MCF 10A (cell line): Measurements from ENCODE around the gene WNT3. TPM values are rescaled to one million over a fixed set of nuclear protein-coding genes. Genes with fewer than 3 reads are reported as not detected.
A peak's percentile ranks its signal among the peaks of the same experiment; 100 is the strongest.

Experiments used
- BruUV-seq: library from RNA; stranded (reverse); fragments of 400-500 nt; replicated peaks from 2 replicates; lab custom pipeline; 2021; lab: Mats Ljungman, UMichigan
- CTCF ChIA-PET: fragments of 300-600 bp; sonication (Branson Sonifier 250); formaldehyde crosslinking; extraction: SDS; loops from one replicate; lab custom pipeline; 2021; ENCODE audit warnings: antibody characterized with exemption, inconsistent platforms; lab: Yijun Ruan, JAX
- POLR2A ChIA-PET: fragments of 300-600, 350-650 bp; sonication (Branson Sonifier 250); formaldehyde crosslinking; extraction: SDS; loops from one replicate; lab custom pipeline; 2020; ENCODE audit warnings: antibody characterized with exemption, inconsistent platforms; lab: Yijun Ruan, JAX
- DNase-seq: peaks from one replicate; pipeline ENCODE4 v3.0.0-alpha.2; 2018; ENCODE audit not compliant: unreplicated experiment
- H3K27ac Mint-ChIP-seq: one replicate; pipeline ENCODE4 v1.8.0; 2022; ENCODE audit warnings: mild to moderate bottlenecking, low read depth, mixed read lengths; ENCODE audit not compliant: unreplicated experiment
- H3K27me3 Mint-ChIP-seq: one replicate; pipeline ENCODE4 v1.8.0; 2022; ENCODE audit warnings: mixed read lengths; ENCODE audit not compliant: insufficient read depth, unreplicated experiment
- H3K36me3 Mint-ChIP-seq: one replicate; pipeline ENCODE4 v1.8.0; 2022; ENCODE audit warnings: mild to moderate bottlenecking, moderate library complexity, mixed read lengths; ENCODE audit not compliant: insufficient read depth, unreplicated experiment
- H3K4me1 Mint-ChIP-seq: one replicate; pipeline ENCODE4 v1.8.0; 2022; ENCODE audit warnings: mixed read lengths; ENCODE audit not compliant: insufficient read depth, unreplicated experiment
- H3K4me3 Mint-ChIP-seq: one replicate; pipeline ENCODE4 v1.8.0; 2022; ENCODE audit warnings: mild to moderate bottlenecking, moderate library complexity, mixed read lengths; ENCODE audit not compliant: unreplicated experiment
- H3K9me3 Mint-ChIP-seq: one replicate; pipeline ENCODE4 v1.8.0; 2022; ENCODE audit warnings: mixed read lengths; ENCODE audit not compliant: unreplicated experiment
- CTCF ChIP-seq: fragments of 200-600 bp; IDR thresholded peaks from one replicate; pipeline ENCODE4 v1.8.0; 2022; ENCODE audit warnings: antibody characterized with exemption, mild to moderate bottlenecking; ENCODE audit not compliant: unreplicated experiment
- intact Hi-C: fragments of 100-400 bp; cut with micrococcal nuclease; formaldehyde crosslinking; loops from 2 replicates; pipeline ENCODE4 v1.14.1; 2022
- total RNA-seq: library from RNA; stranded (reverse); gene quantifications from 2 replicates; pipeline ENCODE4 v1.2.3, GENCODE V29; 2022

Gene WNT3
- total RNA-seq, 1 experiment from 2014 or later = 2.4 TPM

GRCh38 chr17:46796956-46797530, 21.4 kb downstream of the WNT3 start:
- peaks cover 7% of the 10 kb centered on the region for H3K4me1 Mint-ChIP-seq

GRCh38 chr17:46796524-46796923, 22.0 kb downstream of the WNT3 start:
- intact Hi-C loops = no loop called here
- Mint-ChIP-seq H3K4me1 (peaks cover 7% of the 10 kb centered on the region), H3K9me3 (no peaks in the 10 kb centered on the region), H3K27ac (no peak overlapping the region), H3K4me3 (no peak overlapping the region), H3K27me3 (peaks cover 15% of the 10 kb centered on the region), H3K36me3 (no peaks in the 10 kb centered on the region)
- no peak for TF ChIP-seq CTCF
- no TSS peak for BruUV-seq
- no peak for DNase-seq
- ChIA-PET POLR2A (interaction anchor here (0.6 kb wide), 2 partner anchors 14 to 1033 kb away, joined by 3 to 4 read pairs; no protein-coding TSS in a partner anchor), CTCF (interaction anchor here (0.6 kb wide), 1 partner anchor 13 kb away, joined by 3 read pairs; no protein-coding TSS in a partner anchor)

More at GRCh38 chr17:46796956-46797530, 21.4 kb downstream of the WNT3 start:
- TF ChIP-seq CTCF = no peak
- H3K9me3 Mint-ChIP-seq = no peaks in the 10 kb centered on the region
- H3K27me3 Mint-ChIP-seq = peaks cover 11% of the 10 kb centered on the region
- H3K27ac Mint-ChIP-seq = no peak overlapping the region
- ChIA-PET POLR2A (interaction anchor here (0.6 kb wide), 2 partner anchors 14 to 1034 kb away, joined by 3 to 4 read pairs; no protein-coding TSS in a partner anchor), CTCF (interaction anchor here (1.0 kb wide), 1 partner anchor 38 kb away, joined by 7 read pairs; no protein-coding TSS in a partner anchor)
- intact Hi-C loops = no loop called here
- no peak for DNase-seq
- BruUV-seq = no TSS peak
- H3K4me3 Mint-ChIP-seq = no peak overlapping the region
- no peaks in the 10 kb centered on the region for H3K36me3 Mint-ChIP-seq

- intact Hi-C loops = no loop called here
- Mint-ChIP-seq H3K4me3 (no peak overlapping the region), H3K27ac (no peak overlapping the region), H3K27me3 (peaks cover 20% of the 10 kb centered on the region), H3K36me3 (no peaks in the 10 kb centered on the region), H3K9me3 (no peaks in the 10 kb centered on the region), H3K4me1 (peaks cover 7% of the 10 kb centered on the region)
- BruUV-seq = no TSS peak
- no peak for TF ChIP-seq CTCF
- DNase-seq = no peak
- ChIA-PET POLR2A (no interaction called here), CTCF (interaction anchor here (0.6 kb wide), 1 partner anchor 13 kb away, joined by 3 read pairs; no protein-coding TSS in a partner anchor)
These were observed 22.4 kb downstream of the WNT3 start for GRCh38 chr17:46796084-46796483.

DNA sequence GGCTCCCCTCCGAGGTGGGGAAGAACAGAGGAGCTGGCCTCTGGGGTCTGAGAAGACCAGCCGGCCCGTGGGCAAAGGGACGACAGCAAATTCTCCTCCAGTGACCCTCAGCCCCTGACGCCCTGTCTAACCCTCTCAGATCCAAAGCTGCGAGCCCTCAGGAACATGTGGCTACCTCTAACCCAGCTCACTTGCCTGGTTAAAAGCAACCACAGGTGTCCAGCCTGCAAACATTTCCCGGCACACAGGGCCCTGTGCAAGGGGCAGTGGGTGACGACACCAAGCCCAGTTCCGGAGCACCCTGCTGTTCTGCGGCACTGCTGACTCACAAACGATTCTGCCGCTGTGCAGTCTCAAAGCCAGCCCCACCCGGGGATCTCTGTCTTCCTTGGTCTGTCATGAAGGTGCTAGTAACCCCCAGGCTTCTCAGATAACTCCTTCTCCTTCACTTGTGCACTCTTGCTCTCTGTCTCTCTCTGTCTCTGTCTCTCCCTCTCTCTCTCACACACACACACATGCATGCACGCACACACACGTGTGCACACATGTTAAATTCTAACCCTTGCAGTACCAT, 23.0 kb downstream of the WNT3 start:
- DNase-seq = peak; percentile 86
- Mint-ChIP-seq H3K27me3 (peaks cover 26% of the 10 kb centered on the region), H3K36me3 (no peaks in the 10 kb centered on the region), H3K4me3 (no peak overlapping the region), H3K9me3 (no peaks in the 10 kb centered on the region), H3K4me1 (peaks cover 7% of the 10 kb centered on the region), H3K27ac (no peak overlapping the region)
- ChIA-PET POLR2A (no interaction called here), CTCF (interaction anchor here (0.6 kb wide), 1 partner anchor 14 kb away, joined by 3 read pairs; no protein-coding TSS in a partner anchor)
- TF ChIP-seq CTCF = no peak
- no TSS peak for BruUV-seq
- intact Hi-C loops = no loop called here
